HG03565 (cell line): Measurements from ENCODE around the gene PPFIA1.
"Not testable (repeated sequence)": the region's sequence is repeated elsewhere in the genome, so short reads cannot be mapped to it uniquely, and the experiment has no call there.

Experiments
- ATAC-seq: cut with Tn5 transposase; IDR thresholded peaks from one replicate; pipeline ENCODE4 v1.9.1; 2021; ENCODE audit warnings: mild to moderate bottlenecking, moderate library complexity; ENCODE audit not compliant: unreplicated experiment

Gene PPFIA1

DNA sequence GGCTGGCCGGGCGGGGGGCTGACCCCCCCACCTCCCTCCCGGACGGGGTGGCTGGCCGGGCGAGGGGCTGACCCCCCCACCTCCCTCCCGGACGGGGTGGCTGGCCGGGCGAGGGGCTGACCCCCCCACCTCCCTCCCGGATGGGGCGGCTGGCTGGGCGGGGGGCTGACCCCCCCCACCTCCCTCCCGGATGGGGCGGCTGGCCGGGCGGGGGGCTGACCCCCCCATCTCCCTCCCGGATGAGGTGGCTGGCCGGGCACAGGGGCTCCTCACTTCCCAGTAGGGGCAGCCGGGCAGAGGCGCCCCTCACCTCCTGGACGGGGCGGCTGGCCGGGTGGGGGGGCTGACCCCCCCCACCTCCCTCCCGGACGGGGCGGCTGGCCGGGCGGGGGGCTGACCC, 24.7 kb downstream of the PPFIA1 start:
- ATAC-seq: not testable (repeated sequence)

DNA sequence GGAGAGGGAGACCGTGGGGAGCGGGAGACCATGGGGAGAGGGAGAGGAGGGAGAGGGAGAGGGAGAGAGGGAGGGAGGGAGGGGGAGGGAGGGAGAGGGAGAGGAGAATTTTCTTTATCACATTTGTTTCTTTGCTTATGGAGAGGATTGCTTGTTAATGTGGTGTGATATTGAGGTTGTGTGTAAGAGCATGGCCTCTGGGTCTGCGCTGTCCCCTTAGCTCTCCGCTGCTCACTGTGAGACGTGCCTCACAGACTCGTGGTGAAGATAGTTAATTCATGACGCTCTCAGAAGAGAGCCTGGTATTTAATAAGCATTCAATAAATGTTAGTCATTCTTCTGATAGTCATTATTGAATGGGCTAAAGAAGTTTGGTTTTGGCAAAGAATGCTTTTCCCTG, 26.2 kb downstream of the PPFIA1 start:
- no peak for ATAC-seq

- no peak for ATAC-seq
These were observed 26.9 kb downstream of the PPFIA1 start for GRCh38 chr11:70297341-70297740.

GRCh38 chr11:70298243-70298915, 27.9 kb downstream of the PPFIA1 start:
- ATAC-seq: no peak

DNA sequence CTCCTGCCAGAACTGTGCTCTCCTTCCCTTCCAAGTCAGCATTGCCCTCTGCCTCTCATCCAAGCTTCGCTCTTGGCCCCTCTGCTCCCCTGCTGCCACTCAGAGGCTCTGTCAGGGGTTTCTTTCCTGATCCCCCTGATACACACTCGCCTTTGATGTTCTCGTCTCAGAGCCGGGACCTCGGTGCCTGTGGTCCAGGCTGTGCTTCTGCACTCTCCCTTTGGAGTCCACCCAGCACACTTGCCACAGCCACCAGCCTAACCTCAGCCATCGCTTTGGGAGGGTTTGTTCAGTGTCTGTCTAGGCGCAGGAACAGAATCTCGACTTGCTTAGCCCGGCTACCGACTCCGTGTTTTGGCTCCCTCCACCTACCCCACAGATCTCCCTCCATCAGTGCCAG, 29.1 kb downstream of the PPFIA1 start:
- no peak for ATAC-seq

- ATAC-seq: no peak
These were observed 30.7 kb downstream of the PPFIA1 start for GRCh38 chr11:70301191-70301590.

- ATAC-seq: no peak
These were observed 31.4 kb downstream of the PPFIA1 start for GRCh38 chr11:70301721-70302418.

DNA sequence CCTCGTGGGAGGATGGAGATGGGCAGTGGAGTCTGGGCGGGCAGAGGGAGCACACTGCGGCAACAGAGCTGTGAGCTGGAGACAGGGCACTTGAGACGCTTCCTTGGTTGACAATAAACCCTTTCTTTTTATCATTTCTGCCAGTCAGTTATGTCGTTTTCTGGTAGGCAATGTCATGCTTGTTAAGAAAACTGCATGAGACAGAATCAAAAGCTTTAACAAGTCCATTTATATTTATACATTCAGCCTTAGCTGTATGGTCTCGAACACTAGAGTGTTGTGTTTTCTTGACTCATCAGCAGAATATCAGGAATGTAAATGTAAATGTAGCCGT, 31.9 kb downstream of the PPFIA1 start:
- ATAC-seq: no peak

GRCh38 chr11:70303070-70303469, 32.6 kb downstream of the PPFIA1 start:
- no peak for ATAC-seq

- ATAC-seq: no peak
These were observed 33.7 kb downstream of the PPFIA1 start for GRCh38 chr11:70304208-70304603.

DNA sequence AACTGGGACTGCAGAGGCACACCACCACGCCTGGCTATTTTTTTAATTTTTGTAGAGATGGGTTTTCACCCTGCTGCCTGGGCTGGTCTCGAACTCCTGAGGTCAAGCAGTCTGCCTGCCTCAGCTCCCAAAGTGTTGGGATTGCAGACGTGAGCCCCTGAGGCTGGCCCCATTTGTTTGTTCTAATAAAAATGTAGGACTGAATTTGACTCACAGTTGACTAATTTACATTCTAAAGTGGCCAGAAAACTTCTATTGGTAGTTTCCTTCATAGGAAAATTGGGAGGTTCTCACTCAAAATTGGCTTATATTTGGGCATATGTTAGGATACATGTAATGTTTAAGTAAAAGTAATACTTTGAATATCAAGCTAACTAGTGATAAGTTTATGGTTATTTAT, 35.0 kb downstream of the PPFIA1 start:
- ATAC-seq: no peak

- ATAC-seq: no peak
These were observed 36.1 kb downstream of the PPFIA1 start for GRCh38 chr11:70306586-70307033.

- no peak for ATAC-seq
These were observed 36.7 kb downstream of the PPFIA1 start for GRCh38 chr11:70307176-70307575.

- ATAC-seq: no peak
These were observed 41.1 kb downstream of the PPFIA1 start for GRCh38 chr11:70311616-70312015.

- ATAC-seq: no peak
These were observed 42.2 kb downstream of the PPFIA1 start for GRCh38 chr11:70312401-70313357.

DNA sequence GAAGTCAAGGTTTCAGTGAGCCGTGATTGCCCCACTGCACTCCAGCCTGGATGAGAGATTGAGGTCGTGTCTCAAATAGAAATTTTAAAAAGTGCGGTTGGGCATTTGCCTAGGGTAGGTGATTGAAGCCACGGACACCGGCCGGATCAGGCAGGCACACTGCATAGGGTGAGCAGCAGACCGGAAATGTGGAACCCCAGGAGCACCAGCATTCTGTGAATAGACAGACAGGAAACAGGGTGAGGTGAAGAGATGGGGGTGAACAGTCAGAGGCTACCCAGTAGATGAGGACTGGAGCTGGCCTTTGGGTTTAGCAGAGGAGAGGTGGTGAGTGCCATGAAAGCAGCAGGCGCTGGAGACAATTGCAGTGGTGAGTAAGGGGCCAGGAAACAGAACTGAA, 43.5 kb downstream of the PPFIA1 start:
- no peak for ATAC-seq

DNA sequence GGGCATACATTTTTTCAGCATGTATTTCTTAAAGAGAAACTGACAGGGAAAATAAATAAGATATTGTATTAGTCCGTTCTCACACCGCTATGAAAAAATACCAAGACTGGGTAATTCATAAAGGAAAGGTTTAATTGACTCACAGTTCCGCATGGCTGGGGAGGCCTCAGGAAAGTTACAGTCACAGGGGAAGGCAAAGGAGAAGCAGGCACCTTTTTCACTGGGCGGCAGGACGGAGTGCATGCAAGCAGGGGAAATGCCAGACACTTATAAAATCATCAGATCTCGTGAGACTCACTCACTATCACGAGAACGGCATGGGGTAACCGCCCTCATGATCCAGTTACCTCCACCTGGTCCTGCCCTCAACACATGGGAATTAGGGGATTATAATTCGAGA, 44.2 kb downstream of the PPFIA1 start:
- no peak for ATAC-seq

GRCh38 chr11:70315716-70316115, 45.2 kb downstream of the PPFIA1 start:
- no peak for ATAC-seq

GRCh38 chr11:70317581-70318305, 47.3 kb downstream of the PPFIA1 start:
- no peak for ATAC-seq

- ATAC-seq: no peak
These were observed 49.0 kb downstream of the PPFIA1 start for GRCh38 chr11:70319396-70320076.
